Measurements from ENCODE around the gene FGF6. TPM values are rescaled to one million over a fixed set of nuclear protein-coding genes. Genes with fewer than 3 reads are reported as not detected.

The FGF6 gene
- total RNA-seq, 1 donor: not detected

DNA sequence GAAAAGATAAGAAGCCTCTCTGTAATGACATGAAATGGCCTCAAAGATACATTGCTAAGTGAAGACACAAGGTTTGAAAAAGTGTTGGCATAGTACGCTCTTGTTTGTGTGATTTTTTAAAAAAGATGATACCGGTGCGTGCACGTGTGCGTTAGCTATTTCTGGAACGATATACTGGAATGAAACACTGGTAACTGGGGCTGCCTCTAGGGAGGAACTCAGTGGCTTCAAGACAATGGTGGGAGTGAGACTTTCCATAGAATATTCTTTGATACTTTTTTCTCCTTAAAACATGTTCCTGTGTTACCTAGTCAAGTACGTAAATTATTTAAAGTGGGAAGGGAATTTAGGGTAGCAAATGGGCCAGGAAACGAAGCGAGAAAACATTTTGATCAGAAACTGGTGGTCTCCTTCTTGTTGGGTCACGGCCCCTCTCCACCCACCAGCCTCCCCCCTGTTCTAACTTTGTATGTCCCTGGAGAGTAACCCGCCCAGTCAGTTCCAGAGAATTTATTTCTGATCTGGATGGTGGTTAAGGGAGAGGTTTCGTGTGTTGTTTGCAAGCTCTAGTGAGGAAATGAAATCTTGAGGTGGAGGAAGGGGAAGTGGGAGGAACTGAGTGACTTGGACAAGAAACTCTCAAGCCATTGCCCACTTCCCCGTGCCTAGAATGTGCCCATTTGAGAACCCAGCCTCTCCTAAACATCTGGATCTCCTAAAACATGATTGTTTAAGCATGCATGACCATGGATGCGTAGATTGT lies 6.6 kb downstream of the FGF6 start:
- Histone ChIP-seq H3K79me2 (ENCODE audit: insufficient read depth, low read length) (no peaks in the 10 kb centered on the region), H2AFZ (ENCODE audit: low read length) (no peak overlapping the region), H3K27ac (ENCODE audit: low read depth, low read length) (no peak overlapping the region), H3K9me3 (ENCODE audit: low read depth, low read length) (no peaks in the 10 kb centered on the region), H4K20me1 (ENCODE audit: insufficient read depth, low read length) (no peaks in the 10 kb centered on the region), H3K4me3 (ENCODE audit: insufficient read depth, low read length) (no peak overlapping the region), H3K36me3 (ENCODE audit: insufficient read depth, low read length) (no peaks in the 10 kb centered on the region), H3K27me3 (ENCODE audit: insufficient read depth, low read length) (no peaks in the 10 kb centered on the region), H3K4me1 (ENCODE audit: insufficient read depth, low read length) (no peaks in the 10 kb centered on the region), H3K4me2 (ENCODE audit: insufficient read depth, low read length) (no peak overlapping the region)
- TF ChIP-seq, protein P1, sequence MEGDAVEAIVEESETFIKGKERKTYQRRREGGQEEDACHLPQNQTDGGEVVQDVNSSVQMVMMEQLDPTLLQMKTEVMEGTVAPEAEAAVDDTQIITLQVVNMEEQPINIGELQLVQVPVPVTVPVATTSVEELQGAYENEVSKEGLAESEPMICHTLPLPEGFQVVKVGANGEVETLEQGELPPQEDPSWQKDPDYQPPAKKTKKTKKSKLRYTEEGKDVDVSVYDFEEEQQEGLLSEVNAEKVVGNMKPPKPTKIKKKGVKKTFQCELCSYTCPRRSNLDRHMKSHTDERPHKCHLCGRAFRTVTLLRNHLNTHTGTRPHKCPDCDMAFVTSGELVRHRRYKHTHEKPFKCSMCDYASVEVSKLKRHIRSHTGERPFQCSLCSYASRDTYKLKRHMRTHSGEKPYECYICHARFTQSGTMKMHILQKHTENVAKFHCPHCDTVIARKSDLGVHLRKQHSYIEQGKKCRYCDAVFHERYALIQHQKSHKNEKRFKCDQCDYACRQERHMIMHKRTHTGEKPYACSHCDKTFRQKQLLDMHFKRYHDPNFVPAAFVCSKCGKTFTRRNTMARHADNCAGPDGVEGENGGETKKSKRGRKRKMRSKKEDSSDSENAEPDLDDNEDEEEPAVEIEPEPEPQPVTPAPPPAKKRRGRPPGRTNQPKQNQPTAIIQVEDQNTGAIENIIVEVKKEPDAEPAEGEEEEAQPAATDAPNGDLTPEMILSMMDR (IDR thresholded peaks at IDR 0.05; ENCODE audit: extremely low read depth, low read depth, low read length): no peak
- DNase-seq (ENCODE audit: insufficient read length, low spot score, missing footprints): no peak

- DNase-seq (ENCODE audit: insufficient read length, low spot score, missing footprints): no peak
- Histone ChIP-seq H3K9me3 (ENCODE audit: low read depth, low read length) (no peaks in the 10 kb centered on the region), H4K20me1 (ENCODE audit: insufficient read depth, low read length) (no peaks in the 10 kb centered on the region), H3K4me3 (ENCODE audit: insufficient read depth, low read length) (no peak overlapping the region), H3K27ac (ENCODE audit: low read depth, low read length) (no peak overlapping the region), H3K36me3 (ENCODE audit: insufficient read depth, low read length) (no peaks in the 10 kb centered on the region), H3K4me2 (ENCODE audit: insufficient read depth, low read length) (no peak overlapping the region), H3K79me2 (ENCODE audit: insufficient read depth, low read length) (no peaks in the 10 kb centered on the region), H3K27me3 (ENCODE audit: insufficient read depth, low read length) (no peaks in the 10 kb centered on the region), H2AFZ (ENCODE audit: low read length) (no peak overlapping the region), H3K4me1 (ENCODE audit: insufficient read depth, low read length) (no peaks in the 10 kb centered on the region)
- TF ChIP-seq, protein P1 (IDR thresholded peaks at IDR 0.05; ENCODE audit: extremely low read depth, low read depth, low read length): no peak
Measured at GRCh38 chr12:4435537-4435936, 10.1 kb downstream of the FGF6 start.

DNA sequence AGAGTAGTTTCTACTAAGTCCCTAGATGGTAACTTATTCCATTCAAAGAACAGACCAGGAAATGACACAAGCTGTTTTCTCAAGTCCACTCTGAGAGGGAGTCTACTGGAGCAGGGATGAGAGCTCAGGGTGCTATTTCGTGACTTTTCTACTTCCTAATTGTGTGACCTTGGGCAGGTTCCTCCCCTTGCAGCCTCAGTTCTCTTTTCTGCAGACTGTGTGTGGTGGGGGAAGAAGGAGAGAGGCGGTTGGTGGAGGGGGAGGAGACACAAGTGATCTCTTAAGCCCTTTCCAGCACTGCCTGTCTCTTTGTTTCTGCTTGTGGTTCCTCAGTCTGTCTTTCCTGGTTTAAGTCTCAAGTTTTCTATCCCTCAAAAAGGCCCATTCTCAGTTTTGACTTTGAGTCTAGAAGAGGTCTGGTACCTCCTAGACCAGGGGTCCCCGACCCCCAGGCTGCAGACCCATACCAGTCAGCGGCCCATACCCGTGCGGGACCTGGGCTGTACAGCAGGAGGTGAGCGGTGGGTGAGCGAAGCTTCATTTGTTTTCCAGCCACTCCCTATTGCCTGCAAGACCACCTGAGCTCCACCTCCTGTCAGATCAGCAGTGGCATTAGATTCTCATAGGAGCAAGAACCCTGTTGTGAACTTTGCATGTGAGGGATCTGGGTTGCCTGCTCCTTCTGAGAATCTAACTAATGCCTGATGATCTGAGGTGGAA lies 10.7 kb downstream of the FGF6 start:
- H3K4me2 ChIP-seq (ENCODE audit: insufficient read depth, low read length): no peak overlapping the region

More for the DNA sequence above, 10.7 kb downstream of the FGF6 start:
- Histone ChIP-seq H3K4me1 (ENCODE audit: insufficient read depth, low read length) (no peaks in the 10 kb centered on the region), H3K27ac (ENCODE audit: low read depth, low read length) (no peak overlapping the region), H3K79me2 (ENCODE audit: insufficient read depth, low read length) (no peaks in the 10 kb centered on the region), H3K36me3 (ENCODE audit: insufficient read depth, low read length) (no peaks in the 10 kb centered on the region), H3K27me3 (ENCODE audit: insufficient read depth, low read length) (no peaks in the 10 kb centered on the region), H3K4me3 (ENCODE audit: insufficient read depth, low read length) (no peak overlapping the region), H4K20me1 (ENCODE audit: insufficient read depth, low read length) (no peaks in the 10 kb centered on the region), H2AFZ (ENCODE audit: low read length) (no peak overlapping the region), H3K9me3 (ENCODE audit: low read depth, low read length) (no peaks in the 10 kb centered on the region)
- DNase-seq (ENCODE audit: insufficient read length, low spot score, missing footprints): no peak
- TF ChIP-seq, protein P1 (IDR thresholded peaks at IDR 0.05; ENCODE audit: extremely low read depth, low read depth, low read length): no peak

Measured in osteoblast (primary cell).